Esophagus muscularis mucosa (tissue), 4 donors: ENCODE data around the gene ARL15. TPM values are rescaled to one million over a fixed set of nuclear protein-coding genes. Genes with fewer than 3 reads are reported as not detected.

Source experiments
- DNase-seq: peaks from one replicate; pipeline ENCODE4 v3.0.0-alpha.2; 2017; ENCODE audit errors: extremely low spot score
- H3K27ac ChIP-seq, 4 donors: fragments of 200-600 bp; sonication (generic); replicated peaks in 1 of 4; 1 replicate in 3 of 4; 2 replicates in 1 of 4; pipeline ENCODE4 v1.5.1; 2016 to 2019; ENCODE audit warnings: mild to moderate bottlenecking in 1 of 4
- H3K27me3 ChIP-seq, 4 donors: fragments of 200-600 bp; sonication (generic); one replicate each; pipeline versions ENCODE4 v1.5.1 to v1.6.0; 2016 to 2019
- H3K36me3 ChIP-seq, 4 donors: fragments of 200-600 bp; sonication (generic); one replicate each; pipeline ENCODE4 v1.5.1; 2016 to 2019
- H3K4me1 ChIP-seq, 4 donors: fragments of 200-600 bp; sonication (generic); one replicate each; pipeline ENCODE4 v1.5.1; 2016 to 2019
- H3K4me3 ChIP-seq, 4 donors: fragments of 200-600 bp; sonication (generic); 1 replicate in 2 of 4; 2 replicates in 2 of 4; pipeline ENCODE4 v1.5.1; 2016 to 2019; ENCODE audit warnings: mild to moderate bottlenecking in 4 of 4, moderate library complexity in 1 of 4
- H3K9me3 ChIP-seq, 4 donors: fragments of 200-600 bp; sonication (generic); 1 replicate in 3 of 4; 2 replicates in 1 of 4; pipeline ENCODE4 v1.5.1; 2016 to 2019
- EP300 ChIP-seq: sonication (generic); formaldehyde crosslinking; IDR thresholded peaks from one replicate; pipeline ENCODE4 v1.6.1; 2017; ENCODE audit warnings: antibody characterized with exemption
- POLR2A ChIP-seq: fragments of 450-650 bp; IDR thresholded peaks from one replicate; pipeline ENCODE4 v1.6.1; 2017; ENCODE audit warnings: antibody characterized with exemption, moderate library complexity, mild to moderate bottlenecking, low read depth
- POLR2AphosphoS5 ChIP-seq, 2 donors: sonication (generic); formaldehyde crosslinking; IDR thresholded peaks; one replicate each; pipeline ENCODE4 v1.6.1; 2017; ENCODE audit warnings: antibody characterized with exemption in 2 of 2
- WGBS: methylation state at CpG from one replicate; pipeline ENCODE4 v1.1.5; 2018; 5-methylcytosine and 5-hydroxymethylcytosine counted together
- intact Hi-C: fragments of 100-400 bp; cut with DNase I; formaldehyde crosslinking; loops from one replicate; pipeline ENCODE4 v1.15.1; 2023
- total RNA-seq, 4 donors: library from RNA; depleted of rRNA; stranded (reverse); fragments of >200 nt; gene quantifications; one replicate each; pipeline versions ENCODE4 v1.1.0 to v1.2.1, GENCODE V29; 2016
- TF ChIP-seq, protein P1 (sequence below), 3 experiments: fragments of 200-600 bp in 2 of 3; fragments of 450-650 bp in 1 of 3; sonication (generic) in 2 of 3; IDR thresholded peaks; one replicate each; pipeline ENCODE4 v1.5.1; 2017 to 2019; ENCODE audit warnings: antibody characterized with exemption in 3 of 3, mild to moderate bottlenecking in 2 of 3, moderate library complexity in 1 of 3

The ARL15 gene
- total RNA-seq, 4 donors from 2014 or later: 11.6 to 21.6 (median 16.5) TPM

DNA sequence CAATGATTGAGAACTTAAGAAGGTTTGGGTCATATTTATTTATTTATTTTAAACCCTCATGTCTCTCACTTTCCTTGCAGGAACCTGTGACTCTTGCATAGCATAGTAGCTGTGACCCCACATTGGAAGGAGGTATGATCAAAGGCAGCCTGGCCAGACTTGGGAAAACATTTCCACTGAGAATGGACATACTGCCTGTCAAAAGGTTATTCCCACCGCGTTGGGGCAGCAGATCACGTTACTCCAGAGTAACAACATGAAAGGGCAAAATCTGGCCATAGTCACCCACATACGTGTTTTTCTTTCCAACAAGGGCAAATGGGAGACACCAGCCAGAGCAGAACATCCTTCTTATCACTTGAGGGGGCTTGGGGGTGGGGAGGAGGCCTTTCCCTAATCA, 95.7 kb downstream of the ARL15 start:
- Histone ChIP-seq H3K9me3 (no peaks in the 10 kb centered on the region), H3K36me3 (no peaks in the 10 kb centered on the region), H3K27ac (no peak overlapping the region), H3K4me3 (no peak overlapping the region), H3K4me1 (peaks cover 2 to 14% (median 8%) of the 10 kb centered on the region in 4 donors), H3K27me3 (no peaks in the 10 kb centered on the region)
- peak; percentile 57 for DNase-seq
- 90% methylated on average over 4 of the region's 4 CpGs for WGBS
- intact Hi-C loops: loop anchor here (5.0 kb wide), 2 partner anchors 732 to 1047 kb away; partner anchors contain the start of gene FST
- TF ChIP-seq, protein P1, sequence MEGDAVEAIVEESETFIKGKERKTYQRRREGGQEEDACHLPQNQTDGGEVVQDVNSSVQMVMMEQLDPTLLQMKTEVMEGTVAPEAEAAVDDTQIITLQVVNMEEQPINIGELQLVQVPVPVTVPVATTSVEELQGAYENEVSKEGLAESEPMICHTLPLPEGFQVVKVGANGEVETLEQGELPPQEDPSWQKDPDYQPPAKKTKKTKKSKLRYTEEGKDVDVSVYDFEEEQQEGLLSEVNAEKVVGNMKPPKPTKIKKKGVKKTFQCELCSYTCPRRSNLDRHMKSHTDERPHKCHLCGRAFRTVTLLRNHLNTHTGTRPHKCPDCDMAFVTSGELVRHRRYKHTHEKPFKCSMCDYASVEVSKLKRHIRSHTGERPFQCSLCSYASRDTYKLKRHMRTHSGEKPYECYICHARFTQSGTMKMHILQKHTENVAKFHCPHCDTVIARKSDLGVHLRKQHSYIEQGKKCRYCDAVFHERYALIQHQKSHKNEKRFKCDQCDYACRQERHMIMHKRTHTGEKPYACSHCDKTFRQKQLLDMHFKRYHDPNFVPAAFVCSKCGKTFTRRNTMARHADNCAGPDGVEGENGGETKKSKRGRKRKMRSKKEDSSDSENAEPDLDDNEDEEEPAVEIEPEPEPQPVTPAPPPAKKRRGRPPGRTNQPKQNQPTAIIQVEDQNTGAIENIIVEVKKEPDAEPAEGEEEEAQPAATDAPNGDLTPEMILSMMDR (IDR thresholded peaks at IDR 0.05): no peak
- TF ChIP-seq POLR2A (no peak), POLR2AphosphoS5 (IDR thresholded peaks at IDR 0.05) (no peak), EP300 (no peak)

DNA sequence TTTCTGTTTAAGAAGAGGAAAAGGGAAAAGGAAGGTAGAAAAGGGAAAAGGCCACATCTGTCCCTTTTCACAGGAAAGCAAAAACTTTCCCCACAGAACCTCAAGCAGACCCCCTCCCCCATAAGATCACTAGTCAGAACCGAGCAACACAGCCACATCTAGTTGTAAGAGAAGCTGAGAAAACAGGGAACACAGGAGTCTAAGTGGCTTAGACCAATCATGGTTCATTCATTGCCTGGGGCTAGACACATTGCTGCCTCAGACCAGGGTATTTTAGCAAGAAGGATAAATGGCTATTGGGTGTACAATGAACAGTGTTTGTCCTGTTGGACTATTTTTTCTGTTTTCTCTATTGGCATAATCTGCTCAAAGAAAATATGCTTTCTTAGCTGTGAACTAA, 98.0 kb downstream of the ARL15 start:
- no peaks in the 10 kb centered on the region for H3K9me3 ChIP-seq
- DNase-seq: no peak
- no peak overlapping the region for H3K4me3 ChIP-seq
- peaks cover 6 to 15% (median 12%) of the 10 kb centered on the region in 4 donors for H3K4me1 ChIP-seq
- intact Hi-C loops: no loop called here
- TF ChIP-seq POLR2AphosphoS5 (IDR thresholded peaks at IDR 0.05) (no peak), EP300 (no peak), POLR2A (no peak)
- TF ChIP-seq, protein P1 (IDR thresholded peaks at IDR 0.05): no peak
- no peak overlapping the region for H3K27ac ChIP-seq
- H3K27me3 ChIP-seq: no peaks in the 10 kb centered on the region
- no peaks in the 10 kb centered on the region for H3K36me3 ChIP-seq
- 93% methylated on average over 1 of the region's 1 CpG for WGBS

DNA sequence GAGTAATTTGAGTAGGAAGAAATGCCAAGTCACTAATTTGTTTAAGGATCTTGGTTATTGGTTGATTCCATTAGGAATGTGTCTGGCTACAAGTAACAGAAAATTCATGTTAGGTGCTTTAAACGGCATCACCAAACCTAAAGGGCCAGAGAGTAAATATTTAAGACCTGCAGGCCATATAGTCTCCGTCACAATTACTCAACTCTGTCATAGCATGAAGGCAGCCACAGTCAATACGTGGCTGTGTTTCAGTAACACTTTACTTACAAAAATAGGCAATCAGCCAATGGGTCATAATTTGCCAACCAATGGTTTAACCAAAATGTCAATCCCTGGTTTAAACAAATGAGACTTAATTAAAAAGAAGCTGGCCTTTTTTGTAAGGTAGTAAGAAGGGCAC, 98.5 kb downstream of the ARL15 start:
- Histone ChIP-seq H3K4me1 (peaks cover 6 to 15% (median 12%) of the 10 kb centered on the region in 4 donors), H3K36me3 (no peaks in the 10 kb centered on the region), H3K4me3 (no peak overlapping the region), H3K27me3 (no peaks in the 10 kb centered on the region), H3K27ac (no peak overlapping the region), H3K9me3 (no peaks in the 10 kb centered on the region)
- 86% methylated on average over 3 of the region's 3 CpGs for WGBS
- DNase-seq: no peak
- no peak for TF ChIP-seq POLR2AphosphoS5 (IDR thresholded peaks at IDR 0.05)
- TF ChIP-seq, protein P1 (IDR thresholded peaks at IDR 0.05): no peak
- no peak for TF ChIP-seq POLR2A
- TF ChIP-seq EP300: no peak
- intact Hi-C loops: no loop called here

DNA sequence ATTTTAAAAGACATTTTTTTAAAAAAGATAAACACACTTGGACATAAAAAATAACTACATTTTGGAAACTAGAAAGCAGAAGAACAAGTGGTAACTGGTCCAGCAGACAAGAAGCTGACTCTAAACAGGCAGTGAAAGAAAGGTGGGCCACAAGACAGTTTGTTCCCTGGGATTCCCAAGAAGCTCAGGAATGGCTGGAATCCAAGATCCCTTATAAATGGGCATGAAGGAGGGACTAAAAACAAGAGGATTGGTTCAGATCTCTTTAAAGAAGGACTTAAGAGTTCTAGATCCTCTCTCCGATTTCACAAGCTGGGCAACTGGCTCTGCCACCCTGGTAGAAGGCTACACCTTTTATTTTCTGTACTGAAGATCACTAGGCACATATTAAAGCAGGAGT, 102.8 kb downstream of the ARL15 start:
- Histone ChIP-seq H3K4me1 (peaks cover 6 to 14% (median 9%) of the 10 kb centered on the region in 4 donors), H3K9me3 (no peaks in the 10 kb centered on the region), H3K4me3 (no peak overlapping the region), H3K27ac (no peak overlapping the region), H3K36me3 (no peaks in the 10 kb centered on the region), H3K27me3 (no peaks in the 10 kb centered on the region)
- intact Hi-C loops: no loop called here
- no peak for DNase-seq
- WGBS: 100% methylated on average over 1 of the region's 1 CpG
- TF ChIP-seq, protein P1 (IDR thresholded peaks at IDR 0.05): no peak
- no peak for TF ChIP-seq POLR2A
- no peak for TF ChIP-seq POLR2AphosphoS5 (IDR thresholded peaks at IDR 0.05)
- no peak for TF ChIP-seq EP300

DNA sequence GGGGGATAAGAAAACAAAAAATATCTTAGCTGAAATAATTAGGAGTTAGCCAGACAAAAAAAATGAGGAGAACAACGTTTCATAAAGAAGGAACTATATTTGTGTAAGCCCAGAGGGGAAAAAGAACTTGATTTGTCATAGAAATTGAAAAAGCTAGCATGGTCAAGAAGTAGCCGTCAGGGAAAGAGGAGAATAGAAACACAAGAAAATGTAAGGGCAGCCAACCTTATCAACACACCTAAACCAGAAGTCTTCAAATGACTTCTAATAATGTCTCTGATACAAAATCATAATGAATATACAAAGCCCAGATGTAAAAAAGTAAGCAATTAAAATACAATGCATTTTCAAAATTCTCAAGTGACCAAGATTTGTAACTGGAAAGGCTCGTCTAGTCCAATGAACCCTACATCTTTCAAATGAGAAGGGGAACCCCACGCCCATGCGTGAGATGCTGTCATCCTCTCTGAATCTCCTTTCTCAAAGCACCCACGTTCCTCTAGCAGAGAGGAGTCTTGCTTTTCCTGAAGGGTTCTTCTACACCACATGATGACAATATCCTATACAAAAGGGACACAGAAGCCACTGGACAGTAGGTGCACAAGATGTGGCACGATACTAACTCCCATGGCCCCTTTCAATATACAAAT, 103.7 kb downstream of the ARL15 start:
- WGBS: 89% methylated on average over 7 of the region's 7 CpGs
- H3K36me3 ChIP-seq: no peaks in the 10 kb centered on the region
- H3K9me3 ChIP-seq: no peaks in the 10 kb centered on the region
- TF ChIP-seq POLR2A: no peak
- TF ChIP-seq EP300: no peak
- TF ChIP-seq POLR2AphosphoS5 (IDR thresholded peaks at IDR 0.05): no peak
- TF ChIP-seq, protein P1 (IDR thresholded peaks at IDR 0.05): no peak
- intact Hi-C loops: no loop called here
- no peak overlapping the region for H3K27ac ChIP-seq
- H3K4me3 ChIP-seq: no peak overlapping the region
- DNase-seq: no peak
- no peaks in the 10 kb centered on the region for H3K27me3 ChIP-seq
- H3K4me1 ChIP-seq: peaks cover 0 to 10% (median 7%) of the 10 kb centered on the region in 4 donors
